HG03520 (cell line): ENCODE results near the gene ZNF69.
A peak's percentile ranks its signal among the peaks of the same experiment; 100 is the strongest.
"Not testable (repeated sequence)": the region's sequence is repeated elsewhere in the genome, so short reads cannot be mapped to it uniquely, and the experiment has no call there.

Experiments used
- ATAC-seq: cut with Tn5 transposase; IDR thresholded peaks from one replicate; pipeline ENCODE4 v1.9.1; 2021; ENCODE audit warnings: mild to moderate bottlenecking, moderate library complexity; ENCODE audit not compliant: unreplicated experiment

Gene ZNF69

GRCh38 chr19:11890634-11891033 lies 3.1 kb downstream of the ZNF69 start:
- no peak for ATAC-seq

GRCh38 chr19:11894851-11895250 lies 7.3 kb downstream of the ZNF69 start:
- ATAC-seq = no peak

- ATAC-seq = no peak
These were observed 14.6 kb downstream of the ZNF69 start for GRCh38 chr19:11902228-11902627.

- no peak for ATAC-seq
These were observed 18.3 kb downstream of the ZNF69 start for GRCh38 chr19:11905928-11906327.

GRCh38 chr19:11911937-11912336 lies 24.4 kb downstream of the ZNF69 start:
- not testable (repeated sequence) for ATAC-seq

GRCh38 chr19:11914417-11915051 lies 27.0 kb downstream of the ZNF69 start:
- ATAC-seq = not testable (repeated sequence)

GRCh38 chr19:11921852-11922495 lies 34.4 kb downstream of the ZNF69 start:
- no peak for ATAC-seq

GRCh38 chr19:11924886-11925650 lies 37.5 kb downstream of the ZNF69 start, which contains the start of gene ZNF700:
ZNF700 (plus strand) TSS chr19:11925107; CDS start chr19:11925211, 104 bp downstream.
- peak; percentile 79 for ATAC-seq

- ATAC-seq = not testable (repeated sequence)
These were observed 38.1 kb downstream of the ZNF69 start for GRCh38 chr19:11925651-11926187.

GRCh38 chr19:11927227-11927626 lies 39.6 kb downstream of the ZNF69 start:
- ATAC-seq = no peak

GRCh38 chr19:11931051-11931450 lies 43.5 kb downstream of the ZNF69 start:
- ATAC-seq = no peak

- ATAC-seq = no peak
These were observed 43.9 kb downstream of the ZNF69 start for GRCh38 chr19:11931513-11931912.

GRCh38 chr19:11935829-11936228 lies 48.2 kb downstream of the ZNF69 start:
- not testable (repeated sequence) for ATAC-seq

GRCh38 chr19:11938383-11938782 lies 50.8 kb downstream of the ZNF69 start:
- not testable (repeated sequence) for ATAC-seq

GRCh38 chr19:11941361-11941887 lies 53.8 kb downstream of the ZNF69 start:
- not testable (repeated sequence) for ATAC-seq

GRCh38 chr19:11942008-11942842 lies 54.6 kb downstream of the ZNF69 start:
- ATAC-seq = no peak

GRCh38 chr19:11942843-11943108 lies 55.2 kb downstream of the ZNF69 start:
- no peak for ATAC-seq

GRCh38 chr19:11944656-11945055 lies 57.1 kb downstream of the ZNF69 start:
- ATAC-seq = no peak

- no peak for ATAC-seq
These were observed 61.1 kb downstream of the ZNF69 start for GRCh38 chr19:11948646-11949045.

- no peak for ATAC-seq
These were observed 61.6 kb downstream of the ZNF69 start for GRCh38 chr19:11949201-11949600.
